AG04450 (cell line): ENCODE measurements around the gene RORB. TPM values are rescaled to one million over a fixed set of nuclear protein-coding genes. Genes with fewer than 3 reads are reported as not detected.

Source experiments
- CTCF ChIA-PET: fragments of 300-600, 350-600 bp; formaldehyde crosslinking; extraction: SDS; loops from one replicate; lab custom pipeline; 2022; ENCODE audit warnings: antibody characterized with exemption, inconsistent platforms; lab: Charles Lee
- POLR2A ChIA-PET: fragments of 350-600 bp; formaldehyde crosslinking; extraction: SDS; loops from one replicate; lab custom pipeline; 2021; ENCODE audit warnings: antibody characterized with exemption, inconsistent platforms; lab: Yijun Ruan, JAX
- DNase-seq: peaks from one replicate; pipeline ENCODE4 v3.0.0-alpha.2; 2011; ENCODE audit warnings: low read depth, low spot score
- H3K27ac ChIP-seq: one replicate; pipeline ENCODE4 v1.5.1; 2012; ENCODE audit warnings: low read depth, low read length, control low read depth
- H3K27me3 ChIP-seq: one replicate; pipeline ENCODE4 v1.6.0; 2012; ENCODE audit warnings: low read length; ENCODE audit not compliant: control insufficient read depth, insufficient read depth
- H3K4me3 ChIP-seq: 2 replicates; pipeline ENCODE4 v1.5.1; 2011; ENCODE audit warnings: mild to moderate bottlenecking, low read depth, low read length, control low read depth
- H3K9me3 ChIP-seq: 2 replicates; pipeline ENCODE4 v1.5.1; 2012; ENCODE audit warnings: low read length; ENCODE audit not compliant: control insufficient read depth, insufficient read depth
- polyA plus RNA-seq: library from polyadenylated mRNA; depleted of rRNA; stranded (reverse); fragments of >200 nt; gene quantifications from 2 replicates; pipeline ENCODE4 v1.2.3, GENCODE V29; 2011
- TF ChIP-seq, protein P1 (sequence below): IDR thresholded peaks from 2 replicates; pipeline ENCODE4 v1.5.1; 2011; ENCODE audit warnings: low read depth, low read length, control low read depth, inconsistent platforms

The RORB gene
- polyA plus RNA-seq, 1 experiment, result not detected

- no peaks in the 10 kb centered on the region for H3K27me3 ChIP-seq
- DNase-seq, result no peak
- no peak overlapping the region for H3K27ac ChIP-seq
- H3K9me3 ChIP-seq, result no peaks in the 10 kb centered on the region
- TF ChIP-seq, protein P1, sequence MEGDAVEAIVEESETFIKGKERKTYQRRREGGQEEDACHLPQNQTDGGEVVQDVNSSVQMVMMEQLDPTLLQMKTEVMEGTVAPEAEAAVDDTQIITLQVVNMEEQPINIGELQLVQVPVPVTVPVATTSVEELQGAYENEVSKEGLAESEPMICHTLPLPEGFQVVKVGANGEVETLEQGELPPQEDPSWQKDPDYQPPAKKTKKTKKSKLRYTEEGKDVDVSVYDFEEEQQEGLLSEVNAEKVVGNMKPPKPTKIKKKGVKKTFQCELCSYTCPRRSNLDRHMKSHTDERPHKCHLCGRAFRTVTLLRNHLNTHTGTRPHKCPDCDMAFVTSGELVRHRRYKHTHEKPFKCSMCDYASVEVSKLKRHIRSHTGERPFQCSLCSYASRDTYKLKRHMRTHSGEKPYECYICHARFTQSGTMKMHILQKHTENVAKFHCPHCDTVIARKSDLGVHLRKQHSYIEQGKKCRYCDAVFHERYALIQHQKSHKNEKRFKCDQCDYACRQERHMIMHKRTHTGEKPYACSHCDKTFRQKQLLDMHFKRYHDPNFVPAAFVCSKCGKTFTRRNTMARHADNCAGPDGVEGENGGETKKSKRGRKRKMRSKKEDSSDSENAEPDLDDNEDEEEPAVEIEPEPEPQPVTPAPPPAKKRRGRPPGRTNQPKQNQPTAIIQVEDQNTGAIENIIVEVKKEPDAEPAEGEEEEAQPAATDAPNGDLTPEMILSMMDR, result no peak
- H3K4me3 ChIP-seq, result no peak overlapping the region
- POLR2A ChIA-PET, result no interaction called here
- CTCF ChIA-PET, result no interaction called here
Measured at GRCh38 chr9:74533253-74533652, 36.1 kb downstream of the RORB start.

DNA sequence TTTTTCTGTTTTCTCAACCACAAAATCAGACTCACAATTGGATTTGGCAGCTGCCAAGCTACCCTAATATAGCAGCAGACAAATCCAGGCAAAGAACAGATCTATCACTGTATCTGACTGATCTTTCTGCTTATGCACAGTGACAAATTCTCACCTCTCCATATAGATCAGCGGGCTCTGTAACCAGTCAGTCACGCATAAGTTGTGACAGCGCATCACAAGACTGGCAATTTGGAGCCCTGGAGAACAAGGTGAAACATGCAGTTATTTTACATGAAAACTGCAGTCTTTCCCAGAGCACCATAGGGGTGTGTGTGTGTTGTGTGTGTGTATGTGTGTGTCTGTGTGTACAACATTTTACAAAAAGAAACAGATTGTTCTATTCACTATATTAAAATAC lies 37.7 kb downstream of the RORB start:
- Histone ChIP-seq H3K27ac (no peak overlapping the region), H3K4me3 (no peak overlapping the region), H3K27me3 (no peaks in the 10 kb centered on the region), H3K9me3 (no peaks in the 10 kb centered on the region)
- ChIA-PET CTCF (no interaction called here), POLR2A (no interaction called here)
- no peak for DNase-seq
- TF ChIP-seq, protein P1, result no peak

GRCh38 chr9:74543145-74543544 lies 46.0 kb downstream of the RORB start:
- no peaks in the 10 kb centered on the region for H3K9me3 ChIP-seq
- no peak for DNase-seq

DNA sequence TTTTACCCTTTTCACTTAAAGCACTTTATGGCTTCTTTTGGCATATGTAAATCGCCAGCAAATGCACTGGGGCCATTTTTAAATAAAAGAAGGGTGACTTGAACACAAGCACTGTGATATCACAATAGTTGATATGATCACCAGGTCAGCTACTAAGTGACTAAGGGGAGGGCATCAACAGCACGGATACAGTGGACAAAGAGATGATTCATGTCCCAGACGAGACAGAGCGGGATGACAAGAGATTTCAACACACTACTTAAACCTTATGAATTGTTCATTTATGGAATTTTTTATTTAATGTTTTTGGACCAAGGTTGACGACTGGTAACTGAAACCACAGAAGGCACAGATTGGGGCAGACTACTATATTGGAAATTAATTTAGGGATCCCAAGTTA lies 54.1 kb downstream of the RORB start:
- CTCF ChIA-PET, result no interaction called here
- DNase-seq, result no peak
- H3K9me3 ChIP-seq, result no peaks in the 10 kb centered on the region
- H3K4me3 ChIP-seq, result no peak overlapping the region
- H3K27ac ChIP-seq, result no peak overlapping the region
- no peaks in the 10 kb centered on the region for H3K27me3 ChIP-seq
- POLR2A ChIA-PET, result no interaction called here
- TF ChIP-seq, protein P1, result no peak

More at GRCh38 chr9:74543145-74543544, 46.0 kb downstream of the RORB start:
- TF ChIP-seq, protein P1, result no peak
- H3K4me3 ChIP-seq, result no peak overlapping the region
- ChIA-PET CTCF (no interaction called here), POLR2A (no interaction called here)
- H3K27me3 ChIP-seq, result no peaks in the 10 kb centered on the region
- H3K27ac ChIP-seq, result no peak overlapping the region

GRCh38 chr9:74554751-74555419 lies 57.8 kb downstream of the RORB start:
- H3K4me3 ChIP-seq, result no peak overlapping the region
- H3K27ac ChIP-seq, result no peak overlapping the region
- TF ChIP-seq, protein P1, result no peak
- no peak for DNase-seq
- H3K9me3 ChIP-seq, result no peaks in the 10 kb centered on the region
- ChIA-PET CTCF (no interaction called here), POLR2A (no interaction called here)
- no peaks in the 10 kb centered on the region for H3K27me3 ChIP-seq
